Astrocyte (in vitro differentiated cells and primary cell): ENCODE results near the gene FCER1G. TPM values are rescaled to one million over a fixed set of nuclear protein-coding genes. Genes with fewer than 3 reads are reported as not detected.
A peak's percentile ranks its signal among the peaks of the same experiment; 100 is the strongest.

Experiments
- DNase-seq: peaks from one replicate; pipeline ENCODE4 v3.0.0-alpha.2; 2010; ENCODE audit warnings: low read depth
- FAIRE-seq: peaks from 2 replicates; lab custom pipeline; 2011; peaks lifted over from hg19 to GRCh38; lab: Jason Lieb, UNC
- H2AFZ ChIP-seq: 2 replicates; pipeline ENCODE4 v1.6.0; 2012; ENCODE audit warnings: low read depth, low read length, inconsistent platforms
- H3K27ac ChIP-seq: 2 replicates; pipeline ENCODE4 v1.5.1; 2011; ENCODE audit warnings: low read depth, low read length, inconsistent platforms
- H3K27me3 ChIP-seq: 2 replicates; pipeline ENCODE4 v1.6.0; 2011; ENCODE audit warnings: low read length, inconsistent platforms; ENCODE audit not compliant: insufficient read depth
- H3K36me3 ChIP-seq: 2 replicates; pipeline ENCODE4 v1.5.1; 2011; ENCODE audit warnings: low read length, inconsistent platforms; ENCODE audit not compliant: insufficient read depth
- H3K4me1 ChIP-seq: 2 replicates; pipeline ENCODE4 v1.5.1; 2011; ENCODE audit warnings: low read length, inconsistent platforms; ENCODE audit not compliant: insufficient read depth
- H3K4me2 ChIP-seq: 2 replicates; pipeline ENCODE4 v1.6.0; 2012; ENCODE audit warnings: low read length, inconsistent platforms
- H3K4me3 ChIP-seq: 2 replicates; pipeline ENCODE4 v1.5.1; 2011; ENCODE audit warnings: low read depth, mild to moderate bottlenecking, low read length, inconsistent platforms; ENCODE audit not compliant: insufficient read depth
- H3K79me2 ChIP-seq: 2 replicates; pipeline ENCODE4 v1.6.0; 2012; ENCODE audit warnings: mild to moderate bottlenecking, low read length, inconsistent platforms; ENCODE audit not compliant: insufficient read depth
- H3K9ac ChIP-seq: 2 replicates; pipeline ENCODE4 v1.6.0; 2012; ENCODE audit warnings: mild to moderate bottlenecking, low read length, inconsistent platforms
- H3K9me3 ChIP-seq: 2 replicates; pipeline ENCODE4 v1.5.1; 2012; ENCODE audit warnings: low read depth, mild to moderate bottlenecking, low read length, inconsistent platforms; ENCODE audit not compliant: insufficient read depth
- H4K20me1 ChIP-seq: 2 replicates; pipeline ENCODE4 v1.6.0; 2012; ENCODE audit warnings: low read length, inconsistent platforms; ENCODE audit not compliant: insufficient read depth
- H3K27ac Mint-ChIP-seq: one replicate; pipeline ENCODE4 v1.8.0; 2021; ENCODE audit warnings: mild to moderate bottlenecking, mixed read lengths; ENCODE audit not compliant: unreplicated experiment
- H3K27me3 Mint-ChIP-seq: one replicate; pipeline ENCODE4 v1.8.0; 2021; ENCODE audit warnings: low read depth, mixed read lengths; ENCODE audit not compliant: unreplicated experiment
- H3K36me3 Mint-ChIP-seq: one replicate; pipeline ENCODE4 v1.8.0; 2021; ENCODE audit warnings: low read depth, mixed read lengths; ENCODE audit not compliant: unreplicated experiment
- H3K4me1 Mint-ChIP-seq: one replicate; pipeline ENCODE4 v1.8.0; 2021; ENCODE audit warnings: low read depth, mixed read lengths; ENCODE audit not compliant: unreplicated experiment
- H3K4me3 Mint-ChIP-seq: one replicate; pipeline ENCODE4 v1.8.0; 2021; ENCODE audit warnings: mild to moderate bottlenecking, moderate library complexity, mixed read lengths; ENCODE audit not compliant: unreplicated experiment
- H3K9me3 Mint-ChIP-seq: one replicate; pipeline ENCODE4 v1.8.0; 2021; ENCODE audit warnings: mild to moderate bottlenecking, mixed read lengths; ENCODE audit not compliant: unreplicated experiment
- EZH2 ChIP-seq: IDR thresholded peaks from 2 replicates; pipeline ENCODE4 v1.6.1; 2012; ENCODE audit warnings: mild to moderate bottlenecking, low read length, inconsistent platforms; ENCODE audit not compliant: insufficient read depth
- total RNA-seq: library from RNA; stranded (reverse); gene quantifications from 2 replicates; pipeline ENCODE4 v1.2.1, GENCODE V29; 2021
- TF ChIP-seq, protein P1 (sequence below): IDR thresholded peaks from 2 replicates; pipeline ENCODE4 v1.5.1; 2011; ENCODE audit warnings: low read depth, mild to moderate bottlenecking, inconsistent platforms, low read length, moderate library complexity; ENCODE audit not compliant: insufficient read depth

Gene FCER1G
- total RNA-seq, 1 donor from 2014 or later = 0.68 TPM

DNA sequence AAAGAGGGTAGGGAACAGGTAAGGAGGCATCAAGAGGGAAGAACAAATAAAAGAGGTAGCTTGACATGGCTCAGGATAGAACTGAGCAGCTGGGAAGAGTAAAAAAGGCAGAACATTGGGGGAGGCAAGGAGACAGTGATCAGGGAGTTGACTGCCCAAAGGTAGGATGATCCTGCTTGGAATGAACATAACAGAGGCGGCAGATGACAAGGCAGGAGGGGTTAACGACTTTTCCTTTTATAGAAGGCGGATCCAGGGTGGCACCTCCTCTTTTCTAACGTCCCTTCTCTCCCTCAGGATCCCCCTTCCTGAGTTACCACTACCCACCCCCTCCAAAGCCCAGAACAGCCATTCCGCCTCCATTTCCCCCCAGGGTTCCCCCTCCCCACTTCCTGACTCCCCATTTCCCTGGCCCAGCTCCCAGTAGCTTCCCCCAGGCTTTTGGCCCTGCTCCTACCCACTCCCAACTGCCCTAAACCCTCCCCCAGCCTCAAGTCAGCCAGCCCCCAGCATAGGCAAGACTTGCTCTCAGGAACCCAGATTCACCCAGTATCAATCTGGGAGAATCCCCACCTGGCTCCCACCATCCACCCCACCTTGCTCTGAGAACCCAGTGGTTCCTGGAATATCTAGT lies 15.5 kb upstream of the FCER1G start:
- Mint-ChIP-seq H3K4me3 (no peak overlapping the region), H3K27ac (no peak overlapping the region), H3K36me3 (no peaks in the 10 kb centered on the region), H3K9me3 (no peaks in the 10 kb centered on the region), H3K27me3 (no peaks in the 10 kb centered on the region), H3K4me1 (peaks cover 29% of the 10 kb centered on the region)
- TF ChIP-seq, protein P1, sequence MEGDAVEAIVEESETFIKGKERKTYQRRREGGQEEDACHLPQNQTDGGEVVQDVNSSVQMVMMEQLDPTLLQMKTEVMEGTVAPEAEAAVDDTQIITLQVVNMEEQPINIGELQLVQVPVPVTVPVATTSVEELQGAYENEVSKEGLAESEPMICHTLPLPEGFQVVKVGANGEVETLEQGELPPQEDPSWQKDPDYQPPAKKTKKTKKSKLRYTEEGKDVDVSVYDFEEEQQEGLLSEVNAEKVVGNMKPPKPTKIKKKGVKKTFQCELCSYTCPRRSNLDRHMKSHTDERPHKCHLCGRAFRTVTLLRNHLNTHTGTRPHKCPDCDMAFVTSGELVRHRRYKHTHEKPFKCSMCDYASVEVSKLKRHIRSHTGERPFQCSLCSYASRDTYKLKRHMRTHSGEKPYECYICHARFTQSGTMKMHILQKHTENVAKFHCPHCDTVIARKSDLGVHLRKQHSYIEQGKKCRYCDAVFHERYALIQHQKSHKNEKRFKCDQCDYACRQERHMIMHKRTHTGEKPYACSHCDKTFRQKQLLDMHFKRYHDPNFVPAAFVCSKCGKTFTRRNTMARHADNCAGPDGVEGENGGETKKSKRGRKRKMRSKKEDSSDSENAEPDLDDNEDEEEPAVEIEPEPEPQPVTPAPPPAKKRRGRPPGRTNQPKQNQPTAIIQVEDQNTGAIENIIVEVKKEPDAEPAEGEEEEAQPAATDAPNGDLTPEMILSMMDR = no peak
- peaks cover 25% of the 10 kb centered on the region for H3K79me2 ChIP-seq
- no peaks in the 10 kb centered on the region for H3K9me3 ChIP-seq
- no peak overlapping the region for H3K4me3 ChIP-seq
- H2AFZ ChIP-seq = peak overlapping the region; percentile 63
- FAIRE-seq = no peak
- DNase-seq = no peak
- peaks cover 11% of the 10 kb centered on the region for H3K36me3 ChIP-seq
- no peak overlapping the region for H3K4me2 ChIP-seq
- no peaks in the 10 kb centered on the region for H4K20me1 ChIP-seq
- H3K4me1 ChIP-seq = peaks cover 36% of the 10 kb centered on the region
- H3K27me3 ChIP-seq = no peaks in the 10 kb centered on the region
- H3K27ac ChIP-seq = no peak overlapping the region
- H3K9ac ChIP-seq = no peak overlapping the region

DNA sequence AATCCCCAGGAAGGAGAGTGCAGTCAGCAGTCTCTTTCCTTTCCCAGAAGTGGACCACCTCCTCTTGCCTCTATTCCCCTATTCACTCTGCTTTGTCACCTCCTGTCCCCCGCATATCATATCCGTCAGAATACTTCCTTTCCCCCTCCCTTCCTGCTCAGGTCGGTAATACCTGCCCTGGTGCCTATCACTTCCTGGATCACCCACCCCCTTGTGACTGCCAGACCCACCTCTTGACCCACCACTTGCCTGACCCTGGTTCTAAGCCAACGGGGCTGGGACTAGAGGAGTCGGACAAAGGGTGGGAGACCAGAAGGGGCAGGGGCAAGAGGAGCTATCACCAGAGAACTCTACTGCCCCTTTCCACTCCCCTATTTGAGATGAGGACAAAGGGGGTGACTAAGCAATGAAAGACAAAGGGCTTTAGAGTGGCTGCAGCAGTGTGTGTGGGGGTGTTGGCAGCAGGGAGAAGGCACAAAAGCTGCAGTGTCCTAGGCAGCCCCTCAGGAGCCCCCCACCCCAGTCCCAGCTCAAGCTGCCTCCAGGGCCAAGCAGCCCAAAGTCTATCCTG lies 14.6 kb upstream of the FCER1G start:
- H3K9me3 ChIP-seq = no peaks in the 10 kb centered on the region
- Mint-ChIP-seq H3K9me3 (no peaks in the 10 kb centered on the region), H3K27ac (peak overlapping the region; percentile 81), H3K4me3 (no peak overlapping the region), H3K27me3 (no peaks in the 10 kb centered on the region), H3K4me1 (peaks cover 30% of the 10 kb centered on the region), H3K36me3 (no peaks in the 10 kb centered on the region)
- no peak overlapping the region for H3K4me2 ChIP-seq
- no peak for FAIRE-seq
- no peak for DNase-seq
- H3K36me3 ChIP-seq = peaks cover 11% of the 10 kb centered on the region
- peaks cover 36% of the 10 kb centered on the region for H3K4me1 ChIP-seq
- no peak overlapping the region for H3K4me3 ChIP-seq
- peaks cover 28% of the 10 kb centered on the region for H3K79me2 ChIP-seq
- H3K27ac ChIP-seq = peak overlapping the region; percentile 90
- no peaks in the 10 kb centered on the region for H4K20me1 ChIP-seq
- H3K27me3 ChIP-seq = no peaks in the 10 kb centered on the region
- H2AFZ ChIP-seq = peak overlapping the region; percentile 75
- no peak overlapping the region for H3K9ac ChIP-seq
- no peak for TF ChIP-seq EZH2
- TF ChIP-seq, protein P1 = no peak
